Activated T-helper 1 cell treated with Interleukin-2 at 50 U/mL for 16 hours (primary cell): ENCODE measurements around the gene CSNK2A1.
"Not testable (repeated sequence)": the region's sequence is repeated elsewhere in the genome, so short reads cannot be mapped to it uniquely, and the experiment has no call there.

Experiments
- DNase-seq: peaks from one replicate; pipeline ENCODE4 v3.0.0-alpha.2; 2020; ENCODE audit warnings: low read depth

Gene CSNK2A1

DNA sequence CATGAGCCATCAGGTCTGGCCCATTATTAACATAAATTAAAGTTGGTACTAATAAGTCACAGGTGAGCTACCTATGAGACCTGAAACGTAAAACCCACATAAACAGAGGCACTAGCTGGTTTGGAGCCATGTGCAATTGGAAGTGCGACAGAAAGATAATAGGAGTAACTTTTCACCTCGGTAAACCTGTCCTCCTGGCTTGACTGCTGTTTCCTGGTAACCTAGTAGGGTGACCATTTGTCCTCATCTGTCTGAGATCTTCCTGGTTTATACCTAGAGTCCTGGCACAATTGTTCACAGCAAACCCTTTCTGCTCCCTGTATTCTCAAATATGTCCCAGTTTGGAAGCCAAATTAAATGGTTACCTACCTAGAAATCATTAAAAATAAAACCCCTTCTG lies 88.6 kb downstream of the CSNK2A1 start:
- DNase-seq, result no peak

DNA sequence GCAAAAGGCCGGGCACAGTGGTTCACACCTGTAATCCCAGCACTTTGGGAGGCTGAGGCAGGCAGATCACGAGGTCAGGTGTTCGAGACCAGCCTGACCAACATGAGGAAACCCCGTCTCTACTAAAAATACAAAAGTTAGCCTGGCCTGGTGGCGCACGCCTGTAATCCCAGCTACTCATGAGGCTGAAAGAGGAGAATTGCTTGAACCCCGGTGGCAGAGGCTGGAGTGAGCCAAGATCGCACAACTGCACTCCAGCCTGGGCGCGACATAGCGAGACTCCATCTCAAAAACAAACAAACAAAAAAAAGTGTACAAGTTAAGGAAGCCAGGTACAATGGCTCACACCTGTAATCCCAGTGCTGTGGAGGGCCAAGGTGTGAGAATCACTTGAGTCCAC lies 91.6 kb downstream of the CSNK2A1 start:
- DNase-seq, result not testable (repeated sequence)

DNA sequence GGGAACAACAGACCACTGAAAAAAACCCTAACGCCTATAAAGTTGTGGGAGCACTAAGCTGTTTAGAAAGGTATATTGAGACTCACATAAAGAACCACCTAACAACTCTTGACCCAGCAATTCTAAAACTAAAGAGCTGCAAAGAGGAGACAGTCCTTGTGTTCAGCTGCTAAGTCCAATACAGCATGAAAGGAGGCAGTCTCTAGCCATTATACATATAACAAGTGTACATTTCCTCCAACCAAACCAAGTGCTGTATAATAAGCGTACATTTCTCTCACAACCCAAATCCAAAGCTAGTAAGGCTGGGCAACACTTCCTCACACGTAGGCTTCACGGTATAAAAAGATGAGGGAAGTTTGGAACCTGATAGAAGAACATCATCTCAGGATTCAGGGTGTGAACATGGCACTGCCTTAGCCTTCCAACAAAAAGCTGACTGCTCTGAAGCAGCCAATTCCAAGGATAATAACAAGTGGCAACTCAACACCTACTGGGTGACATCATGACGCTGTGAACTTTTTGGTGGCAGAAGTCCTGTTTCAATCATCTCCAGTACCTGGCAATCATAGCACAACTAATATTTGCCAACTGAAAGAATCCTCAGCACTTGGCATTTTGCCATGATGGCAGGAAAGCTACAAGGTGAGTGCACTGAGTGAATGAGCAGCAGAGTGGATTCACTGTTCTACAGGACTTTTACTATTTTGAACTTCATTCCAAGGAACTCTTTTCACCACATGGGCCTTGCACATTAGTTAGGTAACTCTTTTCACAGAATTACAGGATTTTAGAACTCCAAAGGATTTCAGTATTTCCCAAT lies 97.9 kb downstream of the CSNK2A1 start:
- no peak for DNase-seq

DNA sequence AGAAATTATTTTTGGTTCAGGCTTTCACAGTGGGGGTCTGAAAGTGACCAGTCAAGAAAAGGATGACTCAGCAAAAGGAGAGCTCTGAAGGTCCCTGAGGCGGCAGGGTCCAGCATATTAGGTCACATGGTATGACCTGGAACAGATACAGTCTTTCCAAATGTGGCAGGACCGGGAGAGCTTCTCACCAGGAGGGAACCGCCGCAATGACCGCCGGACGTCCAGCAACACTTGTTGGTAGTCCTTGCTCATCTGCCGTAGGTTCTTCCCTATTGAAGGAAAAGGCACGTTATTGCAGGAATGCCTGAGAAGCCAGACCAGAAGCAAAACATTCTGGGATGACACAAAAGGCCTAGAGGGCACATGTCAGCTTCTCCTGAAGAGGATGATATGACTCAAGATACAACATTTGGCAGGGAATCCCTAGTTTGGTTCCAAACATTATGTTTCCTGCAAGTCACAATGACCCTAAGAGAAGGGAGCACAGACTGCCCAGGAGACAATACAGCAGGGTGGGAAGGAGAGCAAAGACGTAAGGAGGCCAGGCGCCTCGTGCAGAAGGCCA lies 98.6 kb downstream of the CSNK2A1 start:
- no peak for DNase-seq

DNA sequence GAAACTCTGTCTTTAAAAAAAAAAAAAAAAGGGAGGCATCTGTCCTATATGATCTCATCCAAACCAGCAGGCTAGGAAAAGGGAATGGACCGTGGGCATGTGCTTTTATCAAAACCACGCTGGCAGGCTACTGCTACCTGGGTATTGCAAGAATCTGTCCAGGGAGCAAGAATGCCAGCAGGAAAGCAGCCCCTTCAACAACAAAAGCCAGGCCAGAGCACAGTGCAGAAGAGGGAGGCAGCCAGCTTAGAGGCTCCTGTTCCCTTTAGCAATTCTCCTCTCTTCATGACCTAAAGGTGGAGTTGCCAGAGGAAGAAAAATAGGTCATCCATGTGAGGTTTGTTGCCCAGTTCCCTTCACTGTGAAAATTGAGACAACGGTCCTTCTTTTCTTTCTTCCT lies 99.5 kb downstream of the CSNK2A1 start:
- DNase-seq, result no peak

DNA sequence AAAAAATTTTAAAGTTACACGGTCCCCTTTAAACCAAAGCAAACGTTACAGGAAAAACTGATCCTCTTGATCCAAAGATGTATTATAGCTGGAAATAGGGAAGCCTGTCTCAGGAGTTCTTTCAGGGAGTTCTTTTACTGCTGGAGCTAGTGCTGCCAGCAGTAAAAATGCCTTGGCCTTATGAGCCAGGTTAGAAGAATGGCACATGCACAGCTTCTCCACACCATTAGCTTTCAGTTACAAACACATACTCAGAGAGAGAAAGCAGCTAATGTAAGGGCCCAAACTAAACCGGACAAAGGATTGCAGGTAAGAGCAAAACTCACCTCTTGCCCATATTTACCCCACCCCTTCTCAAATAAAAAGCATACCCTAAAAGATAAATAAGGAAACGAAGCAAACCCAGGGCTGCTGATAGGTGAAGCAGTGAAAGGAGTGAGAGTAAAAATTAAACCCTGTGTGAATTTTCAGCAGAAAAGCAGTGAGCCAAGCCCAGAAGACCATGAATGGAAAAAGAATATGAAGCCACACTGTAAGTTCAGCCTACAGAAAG lies 100.3 kb downstream of the CSNK2A1 start:
- DNase-seq, result no peak

DNA sequence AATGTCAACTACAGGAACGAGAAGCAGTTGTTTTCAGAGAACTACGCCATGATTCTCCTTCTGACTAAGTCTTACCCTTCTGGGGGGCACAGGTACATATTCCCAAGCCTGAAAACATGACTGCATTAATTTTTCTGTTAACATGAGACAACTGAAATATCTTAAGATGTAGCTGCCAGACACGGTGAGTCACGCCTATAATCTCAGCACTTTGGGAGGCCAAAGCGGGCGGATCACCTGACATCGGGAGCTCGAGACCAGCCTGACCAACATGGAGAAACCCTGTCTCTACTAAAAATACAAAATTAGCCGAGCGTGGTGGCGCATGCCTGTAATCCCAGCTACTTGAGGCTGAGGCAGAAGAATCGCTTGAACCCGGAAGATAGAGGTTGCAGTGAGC lies 103.0 kb downstream of the CSNK2A1 start:
- DNase-seq, result no peak

DNA sequence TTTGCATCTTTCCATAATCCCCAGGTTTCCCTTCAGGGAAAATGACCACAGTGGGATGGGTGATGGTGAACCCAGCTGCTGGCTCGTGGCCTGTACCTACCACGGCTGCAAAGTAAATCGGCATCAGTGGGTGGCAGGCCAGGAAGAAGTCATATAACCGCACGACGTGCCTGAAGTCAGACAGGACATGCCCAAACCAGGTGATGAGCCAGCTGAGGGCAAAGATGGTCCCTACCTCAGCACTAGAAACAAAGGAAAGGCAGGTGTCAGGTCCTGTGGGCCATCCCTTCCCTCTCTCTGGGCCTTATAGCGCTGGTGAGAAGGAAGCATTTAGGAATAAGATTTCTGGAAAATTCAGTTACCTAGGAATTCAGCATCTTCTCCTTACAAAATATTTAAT lies 103.4 kb downstream of the CSNK2A1 start:
- DNase-seq, result no peak

DNA sequence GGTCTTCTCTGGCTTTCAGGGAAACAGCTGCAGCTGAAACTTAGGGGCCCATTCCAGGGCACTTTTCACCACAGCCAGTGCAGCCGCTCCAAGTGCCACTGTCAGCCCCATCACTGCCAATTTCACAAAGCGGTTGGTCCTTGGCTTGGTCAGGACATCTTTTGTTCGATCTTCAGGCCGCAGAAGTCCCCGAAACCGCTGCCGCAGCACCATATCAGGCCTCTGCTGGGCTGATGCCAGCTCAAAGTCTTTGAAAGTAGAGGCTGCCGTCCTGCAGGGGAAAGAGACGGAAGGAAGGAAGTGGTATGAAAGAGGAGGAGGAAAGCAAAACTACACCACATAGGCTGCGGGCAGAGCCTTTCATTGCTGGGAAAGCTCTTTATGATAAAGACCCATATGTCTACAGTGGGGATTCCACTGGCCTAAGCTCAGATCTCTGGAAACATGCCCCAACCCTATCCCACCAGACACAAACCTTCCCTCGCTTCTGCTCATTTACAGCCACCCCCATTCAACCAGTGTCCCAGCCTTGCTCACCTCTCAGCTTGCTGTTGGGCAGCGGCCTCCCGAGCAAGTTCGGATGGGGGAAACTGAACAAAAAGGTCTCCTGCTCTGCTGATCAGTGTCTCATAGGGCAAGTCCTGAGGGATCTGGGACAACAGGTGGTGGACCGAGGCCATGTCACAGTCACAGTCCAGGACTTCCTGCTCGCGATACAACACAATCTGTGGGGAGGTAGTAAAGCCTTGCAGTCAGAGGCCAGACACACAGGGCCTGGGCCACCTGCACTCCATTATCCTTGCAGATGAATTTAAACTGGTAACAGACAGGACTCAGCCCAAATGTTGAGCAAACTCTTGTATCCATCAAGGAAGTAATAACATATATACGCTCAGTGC lies 104.8 kb downstream of the CSNK2A1 start:
- DNase-seq, result peak; percentile 38

DNA sequence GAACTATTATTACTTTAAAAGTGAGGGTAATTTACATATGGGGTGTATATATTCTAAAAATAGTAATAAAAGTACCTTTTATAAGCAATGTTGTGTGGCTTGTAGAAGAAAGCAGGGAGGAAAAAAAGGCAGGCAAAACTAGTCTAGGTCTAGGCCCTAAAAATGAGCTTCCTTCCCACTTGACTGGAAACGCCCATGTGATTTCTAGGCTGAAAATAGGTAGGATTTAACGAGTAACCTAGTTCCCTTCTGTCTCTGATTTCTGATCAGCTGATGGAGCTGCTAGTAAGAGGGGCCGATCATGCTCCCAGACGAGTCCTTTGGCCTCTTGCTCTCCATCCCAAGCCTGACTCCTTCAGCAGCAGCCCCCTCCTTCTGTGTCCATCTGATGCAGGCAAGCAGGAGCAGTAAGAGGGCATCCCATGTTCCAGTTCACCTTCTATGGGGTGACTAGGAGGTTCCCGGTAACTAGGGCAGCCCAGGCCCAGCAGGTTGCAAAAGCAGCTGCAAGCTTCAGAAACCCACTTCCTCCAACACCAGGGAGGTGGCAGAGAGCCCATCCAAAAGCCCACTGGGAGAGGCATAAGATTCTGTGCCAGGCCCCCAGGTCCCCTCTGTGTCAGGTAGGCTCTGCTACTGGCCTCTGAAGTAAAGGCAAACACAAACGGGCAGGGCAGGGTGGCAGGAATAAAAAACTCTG lies 105.7 kb downstream of the CSNK2A1 start:
- DNase-seq, result no peak

DNA sequence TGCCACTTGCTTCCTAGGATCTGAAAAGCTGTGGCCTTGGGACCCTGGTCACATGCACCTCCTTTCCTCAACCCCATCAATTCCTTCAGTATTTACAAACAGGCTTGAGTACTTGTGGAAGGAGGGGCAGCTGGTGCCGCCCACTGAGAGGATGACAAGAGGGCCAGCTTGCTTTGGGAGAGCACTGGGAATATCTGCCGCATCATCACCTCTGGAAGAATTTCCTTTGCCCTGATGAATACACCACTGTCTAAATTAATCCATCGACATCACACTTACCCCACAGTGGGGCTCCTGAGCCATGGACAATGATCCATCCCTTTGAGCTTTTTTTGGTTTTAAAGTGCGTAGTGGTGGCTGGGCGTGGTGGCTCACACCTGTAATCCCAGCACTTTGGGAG lies 107.1 kb downstream of the CSNK2A1 start:
- DNase-seq, result no peak

DNA sequence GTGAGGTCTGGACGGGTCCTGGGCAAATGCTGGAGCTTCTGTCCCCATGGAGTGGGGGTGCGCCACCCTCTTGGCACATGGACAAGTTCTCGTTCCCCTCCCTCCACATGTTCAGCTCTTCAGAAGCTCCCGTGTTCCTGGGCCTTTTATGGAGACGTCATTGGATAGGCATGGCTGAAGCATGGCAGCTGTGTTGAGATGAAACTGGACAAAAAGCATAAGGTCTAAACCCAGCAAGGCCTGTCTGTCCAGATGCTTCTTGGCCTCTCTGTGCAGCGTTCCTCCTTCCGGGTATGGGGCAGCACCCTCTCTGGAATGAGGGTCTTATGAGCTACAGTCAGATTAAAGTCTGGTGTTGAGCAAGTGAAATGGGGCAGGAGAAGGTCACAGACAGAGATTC lies 108.0 kb downstream of the CSNK2A1 start:
- DNase-seq, result no peak

DNA sequence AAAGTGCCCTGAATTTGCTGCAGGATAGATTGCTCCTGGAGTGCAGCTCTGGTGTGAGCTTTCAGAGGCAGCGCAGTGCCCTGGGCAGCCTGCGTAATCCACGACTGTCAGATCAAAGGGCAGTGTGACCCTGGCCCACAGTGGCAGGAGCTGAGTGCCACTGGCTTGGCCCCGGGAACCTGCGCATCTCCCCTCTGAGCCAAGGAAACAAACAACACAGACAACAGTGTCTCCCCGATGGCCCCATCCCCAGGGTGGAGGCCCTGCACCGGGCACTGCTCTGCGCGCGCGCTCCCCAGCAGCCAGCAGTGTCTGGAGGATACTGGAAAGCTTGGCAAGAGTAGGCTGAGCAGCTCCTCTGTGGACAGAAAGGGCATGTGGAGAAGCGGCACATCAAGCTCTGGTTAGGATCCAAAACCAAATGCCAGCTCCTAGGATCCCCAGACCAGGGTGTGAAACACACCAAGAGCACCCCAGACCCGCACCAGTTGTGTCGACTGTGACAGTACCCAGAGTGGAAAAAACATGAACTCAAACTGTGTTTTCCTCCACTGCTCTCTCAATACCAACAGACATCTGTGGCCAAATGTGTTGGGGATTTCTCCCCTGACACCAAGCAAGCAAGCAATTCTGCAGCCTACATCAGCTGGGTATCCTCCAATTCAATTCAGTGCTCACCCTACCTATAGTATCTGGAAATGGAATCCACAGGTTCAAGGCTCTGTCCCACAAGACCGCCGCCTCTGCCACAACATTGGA lies 108.8 kb downstream of the CSNK2A1 start:
- no peak for DNase-seq

DNA sequence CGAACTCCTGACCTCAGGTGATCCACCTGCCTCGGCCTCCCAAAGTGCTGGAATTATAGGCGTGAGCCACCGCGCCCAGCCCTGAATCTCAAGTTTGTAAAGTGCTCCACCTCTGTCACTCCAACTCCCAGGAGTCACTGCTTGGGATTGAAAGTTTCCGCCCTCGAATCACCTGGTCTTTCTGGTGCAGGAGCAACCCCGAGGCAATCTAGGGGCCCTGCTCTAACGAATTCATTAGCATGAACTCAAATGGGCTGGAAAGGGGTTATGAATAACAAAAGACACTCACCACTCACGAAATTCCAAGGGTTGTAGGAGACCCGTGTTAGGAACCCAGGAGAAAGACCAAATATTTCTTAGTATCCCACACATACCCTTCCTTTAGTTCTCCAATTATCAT lies 109.4 kb downstream of the CSNK2A1 start:
- no peak for DNase-seq

DNA sequence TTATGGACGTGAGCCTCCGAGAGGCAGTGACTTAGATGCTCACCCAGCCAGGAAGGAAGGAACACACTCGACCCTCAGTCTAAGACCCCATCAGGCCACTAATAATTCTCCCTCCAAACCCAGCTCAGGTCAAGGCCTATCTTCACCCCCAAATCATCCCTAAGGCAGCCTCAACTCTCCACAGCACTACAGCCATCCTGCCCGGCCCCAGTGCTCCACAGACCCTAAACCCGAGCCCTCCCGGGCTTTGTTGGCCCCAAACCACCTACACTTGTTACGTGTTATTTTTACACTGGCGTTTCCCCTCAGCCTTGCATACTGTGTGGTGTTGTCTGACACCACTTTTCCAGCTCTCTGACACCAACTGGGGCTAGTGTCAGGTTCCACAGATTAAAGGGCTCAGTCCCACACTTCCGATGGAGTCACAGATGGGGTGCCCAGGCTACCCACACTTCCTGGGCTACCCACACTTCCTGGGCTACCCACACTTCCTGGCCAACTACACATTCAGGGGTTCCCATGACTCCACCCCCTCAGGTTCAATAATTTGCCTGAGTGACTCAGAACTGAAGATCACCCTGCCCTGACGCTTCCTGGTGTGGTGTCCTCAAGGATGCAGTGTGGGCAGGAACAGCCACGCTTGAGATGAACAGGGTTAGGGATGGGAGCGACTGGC lies 110.2 kb downstream of the CSNK2A1 start:
- DNase-seq, result peak; percentile 43

DNA sequence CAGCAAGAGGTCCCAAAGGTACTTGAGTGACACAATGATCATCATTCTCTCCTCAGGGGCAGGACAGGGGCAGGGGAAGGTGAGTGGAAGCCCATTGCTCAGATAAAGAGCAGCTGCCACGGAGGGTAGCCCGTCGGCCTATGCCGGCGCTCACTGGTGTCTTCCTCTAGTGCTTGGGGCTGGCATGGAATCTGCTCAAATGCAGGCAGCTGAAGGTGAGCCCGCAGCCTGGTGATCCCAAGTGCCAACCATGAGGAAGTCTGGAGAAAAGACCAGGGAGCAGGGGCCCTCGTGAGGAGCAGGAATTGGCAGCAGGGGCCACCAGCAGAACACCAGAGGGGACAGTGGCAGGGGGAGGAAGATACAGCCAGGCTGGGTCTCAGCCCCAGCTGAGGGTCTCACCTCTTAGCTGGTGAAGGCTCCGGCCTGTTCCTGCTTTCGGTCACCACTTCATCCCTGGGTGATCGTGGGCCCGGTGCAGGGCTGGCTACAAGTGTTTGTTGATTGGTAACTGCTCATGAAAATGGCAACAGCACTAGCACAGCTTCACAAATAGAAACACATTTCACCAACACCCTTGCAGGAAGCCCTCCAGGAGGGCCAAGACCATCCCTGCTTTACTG lies 110.8 kb downstream of the CSNK2A1 start:
- no peak for DNase-seq

DNA sequence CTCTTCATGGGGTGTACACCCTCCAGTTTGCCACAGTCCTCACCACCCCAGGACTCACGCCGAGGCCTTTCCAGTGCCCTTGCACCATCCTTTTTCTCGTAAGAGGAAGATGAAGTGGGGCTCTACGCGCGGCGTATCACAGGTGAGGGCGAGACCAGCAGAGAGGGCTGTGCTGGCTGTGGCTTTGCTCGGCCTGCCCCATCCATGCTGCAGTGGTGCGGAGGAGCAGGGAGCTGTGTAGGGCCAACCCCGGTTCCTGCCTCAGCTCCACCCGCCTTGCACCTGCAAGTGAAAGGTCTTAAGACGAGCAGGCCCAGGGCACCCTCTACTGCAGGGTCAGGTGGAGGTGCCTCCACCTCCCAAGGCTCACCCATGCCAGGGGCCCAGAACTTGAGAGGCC lies 111.4 kb downstream of the CSNK2A1 start:
- DNase-seq, result no peak

DNA sequence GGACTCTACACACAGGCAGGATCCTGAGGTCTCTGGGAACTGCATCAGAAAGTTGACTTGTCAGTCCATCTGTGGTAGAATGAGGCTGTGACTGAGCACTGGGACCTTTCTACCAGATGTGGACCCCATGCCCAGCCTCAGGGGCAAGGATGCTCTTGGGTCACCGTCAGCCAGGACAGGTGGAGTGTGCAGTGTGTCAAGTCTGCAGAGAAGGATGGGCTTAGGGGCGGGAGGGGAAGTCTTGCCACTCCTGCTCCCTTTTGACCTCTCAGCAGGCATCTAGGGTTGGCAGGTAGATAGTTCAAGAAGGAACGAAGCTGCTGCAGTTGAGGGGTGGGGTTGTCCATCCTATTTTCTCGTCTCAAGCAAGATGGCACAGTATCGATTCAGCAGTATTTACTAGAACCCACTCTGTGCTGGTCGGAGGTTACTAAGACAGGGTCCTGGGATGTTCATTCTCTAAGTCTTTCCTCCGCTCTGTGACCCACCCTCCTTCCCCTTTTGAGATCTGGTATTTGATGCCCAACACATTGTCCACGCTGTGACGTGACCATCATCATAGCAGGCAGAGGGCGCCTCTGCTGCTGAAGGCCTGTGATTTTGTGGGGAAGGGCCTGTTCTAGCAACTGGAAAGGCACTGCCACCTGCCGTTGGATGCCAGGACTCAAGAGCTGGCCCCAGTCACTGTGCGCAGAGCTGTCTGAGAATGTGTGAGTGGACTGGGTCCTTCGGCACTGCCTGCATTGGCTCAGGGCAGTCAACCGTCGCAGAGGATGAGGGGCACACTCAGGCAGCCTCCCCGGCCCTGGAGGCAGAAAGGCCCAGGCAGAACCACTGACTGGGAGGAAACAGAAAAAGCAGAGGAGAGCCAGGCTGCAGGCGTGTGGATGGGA lies 112.3 kb downstream of the CSNK2A1 start:
- DNase-seq, result no peak
